WTC11 (cell line): ENCODE measurements around the gene SRSF2. TPM values are rescaled to one million over a fixed set of nuclear protein-coding genes. Genes with fewer than 3 reads are reported as not detected.

Experiments used
- ATAC-seq: fragments of 200-7000 bp; cut with Tn5 transposase; 2 replicates; pipeline ENCODE4 v1.10.0; 2021; ENCODE audit warnings: mild to moderate bottlenecking, moderate library complexity
- CTCF ChIA-PET: fragments of 300-600 bp; sonication (Branson Sonifier 250); formaldehyde crosslinking; loops from one replicate; lab custom pipeline; 2021; ENCODE audit warnings: antibody characterized with exemption; lab: Charles Lee
- POLR2A ChIA-PET: fragments of 350-600 bp; sonication (Branson Sonifier 250); formaldehyde crosslinking; loops from one replicate; lab custom pipeline; 2021; ENCODE audit warnings: antibody characterized with exemption; lab: Charles Lee
- DNase-seq: peaks from one replicate; pipeline ENCODE4 v3.0.0; 2021; ENCODE audit warnings: low spot score
- H3K27ac Mint-ChIP-seq: 2 replicates; pipeline ENCODE4 v1.8.0; 2021; ENCODE audit warnings: mixed read lengths
- H3K27me3 Mint-ChIP-seq: 2 replicates; pipeline ENCODE4 v1.8.0; 2021; ENCODE audit warnings: low read depth, mild to moderate bottlenecking, moderate library complexity, mixed read lengths
- H3K36me3 Mint-ChIP-seq: 2 replicates; pipeline ENCODE4 v1.8.0; 2021; ENCODE audit warnings: mixed read lengths
- H3K4me1 Mint-ChIP-seq: 2 replicates; pipeline ENCODE4 v1.8.0; 2022; ENCODE audit warnings: mixed read lengths
- H3K4me3 Mint-ChIP-seq: 2 replicates; pipeline ENCODE4 v1.8.0; 2021; ENCODE audit warnings: mild to moderate bottlenecking, moderate library complexity, mixed read lengths
- H3K9me3 Mint-ChIP-seq: 2 replicates; pipeline ENCODE4 v1.8.0; 2021; ENCODE audit warnings: mixed read lengths
- CREB1 ChIP-seq: sonication (generic); formaldehyde crosslinking; IDR thresholded peaks from 2 replicates; pipeline ENCODE4 v1.8.0; 2023; ENCODE audit warnings: mild to moderate bottlenecking, missing genetic modification reagents
- FOXP1 ChIP-seq: sonication (generic); formaldehyde crosslinking; IDR thresholded peaks from 2 replicates; pipeline ENCODE4 v1.8.0; 2022; ENCODE audit warnings: missing genetic modification reagents, mild to moderate bottlenecking, moderate library complexity, borderline replicate concordance
- GRHL2 ChIP-seq: fragments of 250-450 bp; sonication (Bioruptor Pico); IDR thresholded peaks from 2 replicates; pipeline ENCODE4 v1.8.0; 2022; ENCODE audit warnings: mild to moderate bottlenecking, moderate library complexity; ENCODE audit not compliant: insufficient replicate concordance, severe bottlenecking
- JAZF1 ChIP-seq: fragments of 250-450 bp; sonication (Bioruptor Pico); IDR thresholded peaks from 2 replicates; pipeline ENCODE4 v1.9.0; 2021; ENCODE audit warnings: moderate library complexity, mild to moderate bottlenecking, inconsistent platforms
- MYBL2 ChIP-seq: sonication (generic); formaldehyde crosslinking; IDR thresholded peaks from 2 replicates; pipeline ENCODE4 v1.8.1; 2023; ENCODE audit warnings: mild to moderate bottlenecking, moderate library complexity, missing genetic modification reagents
- NFATC4 ChIP-seq: fragments of 250-450 bp; sonication (Bioruptor Pico); IDR thresholded peaks from 2 replicates; pipeline ENCODE4 v1.9.0; 2021; ENCODE audit warnings: mild to moderate bottlenecking
- NFE2L1 ChIP-seq: sonication (generic); formaldehyde crosslinking; IDR thresholded peaks from 2 replicates; pipeline ENCODE4 v1.8.1; 2023; ENCODE audit warnings: missing genetic modification reagents
- SOX15 ChIP-seq: fragments of 250-450 bp; sonication (Bioruptor Pico); IDR thresholded peaks from 2 replicates; pipeline ENCODE4 v1.9.0; 2021; ENCODE audit warnings: mild to moderate bottlenecking
- SP1 ChIP-seq: sonication (generic); formaldehyde crosslinking; conservative IDR thresholded peaks from 2 replicates; pipeline ENCODE4 v1.8.1; 2022; ENCODE audit warnings: missing genetic modification reagents
- ZNF121 ChIP-seq: sonication (generic); formaldehyde crosslinking; IDR thresholded peaks from 2 replicates; pipeline ENCODE4 v1.8.0; 2023; ENCODE audit warnings: missing genetic modification reagents
- ZNF317 ChIP-seq: sonication (generic); formaldehyde crosslinking; IDR thresholded peaks from 2 replicates; pipeline ENCODE4 v1.8.1; 2023; ENCODE audit warnings: low read depth, mild to moderate bottlenecking, moderate library complexity, missing genetic modification reagents, borderline replicate concordance
- total RNA-seq: library from RNA; stranded (reverse); gene quantifications from 3 replicates; pipeline ENCODE4 v1.2.3, GENCODE V29; 2021
- TF ChIP-seq, protein P1 (sequence below): sonication (generic); formaldehyde crosslinking; conservative IDR thresholded peaks from 2 replicates; pipeline ENCODE4 v1.8.1; 2022; ENCODE audit warnings: mild to moderate bottlenecking, missing genetic modification reagents
- TF ChIP-seq, protein P2 (sequence below): sonication (generic); formaldehyde crosslinking; IDR thresholded peaks from 2 replicates; pipeline ENCODE4 v1.8.0; 2022; ENCODE audit warnings: mild to moderate bottlenecking, missing genetic modification reagents
- TF ChIP-seq, protein P3 (sequence below): fragments of 250-450 bp; sonication (Bioruptor Pico); conservative IDR thresholded peaks from 2 replicates; pipeline ENCODE4 v1.9.0; 2021; ENCODE audit warnings: mild to moderate bottlenecking
- TF ChIP-seq, protein P4 (sequence below): sonication (generic); formaldehyde crosslinking; IDR thresholded peaks from 2 replicates; pipeline ENCODE4 v1.8.1; 2023; ENCODE audit warnings: mild to moderate bottlenecking, moderate library complexity, missing genetic modification reagents
- TF ChIP-seq, protein P5 (sequence below): sonication (generic); formaldehyde crosslinking; IDR thresholded peaks from 2 replicates; pipeline ENCODE4 v1.8.1; 2022; ENCODE audit warnings: mild to moderate bottlenecking, missing genetic modification reagents, moderate library complexity, borderline replicate concordance
- TF ChIP-seq, protein P6 (sequence below): fragments of 250-450 bp; sonication (Bioruptor Pico); IDR thresholded peaks from 2 replicates; pipeline ENCODE4 v2.1.2; 2022; ENCODE audit warnings: mild to moderate bottlenecking, moderate library complexity
- TF ChIP-seq, protein P7 (sequence below): sonication (generic); formaldehyde crosslinking; IDR thresholded peaks from 2 replicates; pipeline ENCODE4 v1.8.1; 2022; ENCODE audit warnings: low read depth, mild to moderate bottlenecking, moderate library complexity, missing genetic modification reagents, borderline replicate concordance

SRSF2 gene
- total RNA-seq, 1 experiment from 2014 or later, result 355 TPM

DNA sequence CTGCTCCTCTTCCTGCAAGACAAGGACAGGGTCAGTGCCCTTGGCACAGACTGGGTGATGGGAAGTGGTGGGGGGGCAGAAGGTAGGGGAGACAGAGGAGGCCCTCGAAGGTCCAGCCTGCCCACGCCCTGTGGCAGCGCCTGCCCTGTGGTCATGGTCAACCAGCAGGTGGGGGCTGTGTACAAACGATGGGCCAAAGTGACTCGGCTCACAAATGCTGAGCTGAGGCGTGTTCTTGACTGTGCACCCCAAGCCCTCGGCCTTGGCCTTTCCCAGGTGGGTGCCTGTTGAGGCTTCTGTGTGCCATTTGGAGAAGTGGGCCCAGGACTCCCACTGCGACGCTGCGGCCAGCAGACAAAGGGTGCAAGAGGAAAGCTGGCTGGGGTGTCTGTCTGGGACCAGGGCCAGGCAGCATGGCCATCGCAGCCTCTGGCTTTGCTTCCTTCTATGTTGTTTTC lies 48.9 kb downstream of the SRSF2 start:
- no peaks in the 10 kb centered on the region for H3K9me3 Mint-ChIP-seq
- H3K36me3 Mint-ChIP-seq, result no peaks in the 10 kb centered on the region
- H3K4me1 Mint-ChIP-seq, result peaks cover 18% of the 10 kb centered on the region
- peak overlapping the region; percentile 23 for H3K27ac Mint-ChIP-seq
- ATAC-seq (no peak), DNase-seq (no peak)
- POLR2A ChIA-PET, result no interaction called here
- CTCF ChIA-PET, result interaction anchor here (0.5 to 1.4 kb wide), 11 partner anchors 9 to 950 kb away, joined by 3 to 8 read pairs (median 4); no protein-coding TSS in a partner anchor
- no peaks in the 10 kb centered on the region for H3K27me3 Mint-ChIP-seq
- TF ChIP-seq ZNF121 (CRISPR knock-in tag) (no peak), CREB1 (CRISPR knock-in tag) (no peak)
- TF ChIP-seq, protein P1, sequence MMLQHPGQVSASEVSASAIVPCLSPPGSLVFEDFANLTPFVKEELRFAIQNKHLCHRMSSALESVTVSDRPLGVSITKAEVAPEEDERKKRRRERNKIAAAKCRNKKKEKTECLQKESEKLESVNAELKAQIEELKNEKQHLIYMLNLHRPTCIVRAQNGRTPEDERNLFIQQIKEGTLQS, result no peak
- H3K4me3 Mint-ChIP-seq, result no peak overlapping the region

DNA sequence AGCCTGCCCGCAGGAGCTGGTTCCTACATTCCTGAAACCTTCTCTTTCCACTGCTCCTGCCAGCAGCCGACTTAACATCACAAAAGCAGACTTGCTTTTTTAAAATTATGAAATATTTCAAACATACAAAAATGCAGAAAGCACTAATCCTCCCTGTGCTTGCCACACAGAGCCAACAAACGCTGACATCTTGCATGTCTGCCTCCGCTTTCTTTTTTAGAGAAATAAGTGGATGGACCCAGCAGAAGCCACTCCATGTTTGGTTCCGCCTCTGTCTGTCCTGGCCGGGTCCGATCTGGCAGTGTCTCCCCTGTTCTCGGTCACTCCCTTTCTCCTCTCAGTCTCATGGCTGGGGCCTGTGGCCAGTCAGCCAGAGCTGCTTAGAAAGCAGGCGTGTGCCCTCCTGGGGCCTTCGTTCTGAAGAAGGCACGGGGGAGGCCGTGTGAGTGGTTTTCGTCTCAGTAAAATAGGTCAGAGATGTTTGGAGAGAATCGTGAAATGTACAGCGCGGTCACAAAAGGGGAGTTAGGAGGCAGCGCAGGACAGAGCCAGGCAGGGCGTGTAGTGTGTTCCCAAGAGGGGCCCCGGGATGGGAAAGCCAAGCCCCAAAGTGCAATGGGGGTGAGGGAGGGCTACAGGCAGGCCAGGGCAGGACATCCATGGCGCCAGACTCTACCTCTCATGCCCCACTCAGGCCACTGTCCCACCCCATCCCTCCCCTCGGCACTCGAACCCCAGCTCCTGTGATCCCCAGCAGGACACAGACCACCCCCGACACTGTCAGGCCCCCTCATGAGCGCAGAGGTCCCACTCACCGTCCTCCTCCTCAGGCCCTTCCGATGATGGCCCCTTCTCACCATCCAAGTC lies 49.6 kb downstream of the SRSF2 start:
- no peak overlapping the region for H3K4me3 Mint-ChIP-seq
- peaks cover 16% of the 10 kb centered on the region for H3K4me1 Mint-ChIP-seq
- peak overlapping the region; percentile 89 for H3K27ac Mint-ChIP-seq
- no peaks in the 10 kb centered on the region for H3K27me3 Mint-ChIP-seq
- TF ChIP-seq GRHL2 (no peak), NFE2L1 (no peak), JAZF1 (CRISPR knock-in tag) (no peak), MYBL2 (CRISPR knock-in tag) (no peak), SOX15 (CRISPR knock-in tag) (no peak), FOXP1 (no peak), SP1 (CRISPR knock-in tag) (no peak)
- TF ChIP-seq, protein P2, sequence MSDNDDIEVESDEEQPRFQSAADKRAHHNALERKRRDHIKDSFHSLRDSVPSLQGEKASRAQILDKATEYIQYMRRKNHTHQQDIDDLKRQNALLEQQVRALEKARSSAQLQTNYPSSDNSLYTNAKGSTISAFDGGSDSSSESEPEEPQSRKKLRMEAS (CRISPR knock-in tag), result no peak
- TF ChIP-seq, protein P3, sequence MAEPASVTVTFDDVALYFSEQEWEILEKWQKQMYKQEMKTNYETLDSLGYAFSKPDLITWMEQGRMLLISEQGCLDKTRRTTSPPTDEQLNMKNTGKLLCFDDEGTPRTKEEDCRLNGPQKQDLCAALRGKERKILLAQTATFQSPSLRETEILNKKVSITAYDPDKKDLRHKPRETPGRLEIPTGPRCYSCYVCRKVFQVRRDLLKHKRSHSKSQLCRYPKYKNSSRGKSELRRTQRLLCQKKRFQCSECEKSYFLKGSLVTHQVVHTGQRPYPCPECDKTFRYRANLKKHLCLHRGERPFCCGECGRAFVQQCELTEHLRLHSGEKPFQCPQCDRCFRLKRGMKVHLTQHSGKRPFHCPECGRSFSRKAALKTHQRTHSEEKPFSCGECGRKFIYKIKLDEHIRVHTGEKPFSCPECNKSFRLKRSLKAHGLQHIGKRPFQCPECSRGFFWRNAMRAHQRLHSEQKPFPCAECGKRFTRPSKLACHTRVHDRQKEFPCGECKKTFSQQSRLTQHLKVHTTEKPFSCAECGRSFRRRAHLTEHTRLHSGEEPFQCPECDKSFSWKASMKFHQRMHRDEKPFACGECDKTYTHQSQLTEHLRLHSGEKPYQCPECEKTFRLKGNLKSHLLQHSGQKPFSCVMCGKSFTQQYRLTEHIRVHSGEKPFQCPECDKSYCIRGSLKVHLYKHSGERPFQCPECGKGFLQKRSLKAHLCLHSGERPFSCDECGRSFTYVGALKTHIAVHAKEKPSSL, result no peak
- TF ChIP-seq, protein P4, sequence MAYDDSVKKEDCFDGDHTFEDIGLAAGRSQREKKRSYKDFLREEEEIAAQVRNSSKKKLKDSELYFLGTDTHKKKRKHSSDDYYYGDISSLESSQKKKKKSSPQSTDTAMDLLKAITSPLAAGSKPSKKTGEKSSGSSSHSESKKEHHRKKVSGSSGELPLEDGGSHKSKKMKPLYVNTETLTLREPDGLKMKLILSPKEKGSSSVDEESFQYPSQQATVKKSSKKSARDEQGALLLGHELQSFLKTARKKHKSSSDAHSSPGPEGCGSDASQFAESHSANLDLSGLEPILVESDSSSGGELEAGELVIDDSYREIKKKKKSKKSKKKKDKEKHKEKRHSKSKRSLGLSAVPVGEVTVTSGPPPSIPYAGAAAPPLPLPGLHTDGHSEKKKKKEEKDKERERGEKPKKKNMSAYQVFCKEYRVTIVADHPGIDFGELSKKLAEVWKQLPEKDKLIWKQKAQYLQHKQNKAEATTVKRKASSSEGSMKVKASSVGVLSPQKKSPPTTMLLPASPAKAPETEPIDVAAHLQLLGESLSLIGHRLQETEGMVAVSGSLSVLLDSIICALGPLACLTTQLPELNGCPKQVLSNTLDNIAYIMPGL (CRISPR knock-in tag), result no peak
- TF ChIP-seq, protein P5, sequence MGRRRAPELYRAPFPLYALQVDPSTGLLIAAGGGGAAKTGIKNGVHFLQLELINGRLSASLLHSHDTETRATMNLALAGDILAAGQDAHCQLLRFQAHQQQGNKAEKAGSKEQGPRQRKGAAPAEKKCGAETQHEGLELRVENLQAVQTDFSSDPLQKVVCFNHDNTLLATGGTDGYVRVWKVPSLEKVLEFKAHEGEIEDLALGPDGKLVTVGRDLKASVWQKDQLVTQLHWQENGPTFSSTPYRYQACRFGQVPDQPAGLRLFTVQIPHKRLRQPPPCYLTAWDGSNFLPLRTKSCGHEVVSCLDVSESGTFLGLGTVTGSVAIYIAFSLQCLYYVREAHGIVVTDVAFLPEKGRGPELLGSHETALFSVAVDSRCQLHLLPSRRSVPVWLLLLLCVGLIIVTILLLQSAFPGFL (CRISPR knock-in tag), result no peak
- CTCF ChIA-PET, result interaction anchor here (0.5 to 1.1 kb wide), 7 partner anchors 21 to 949 kb away, joined by 3 to 8 read pairs (median 3); no protein-coding TSS in a partner anchor
- DNase-seq, result no peak
- no peaks in the 10 kb centered on the region for H3K36me3 Mint-ChIP-seq
- H3K9me3 Mint-ChIP-seq, result no peaks in the 10 kb centered on the region
- POLR2A ChIA-PET, result no interaction called here
- no peak for ATAC-seq

DNA sequence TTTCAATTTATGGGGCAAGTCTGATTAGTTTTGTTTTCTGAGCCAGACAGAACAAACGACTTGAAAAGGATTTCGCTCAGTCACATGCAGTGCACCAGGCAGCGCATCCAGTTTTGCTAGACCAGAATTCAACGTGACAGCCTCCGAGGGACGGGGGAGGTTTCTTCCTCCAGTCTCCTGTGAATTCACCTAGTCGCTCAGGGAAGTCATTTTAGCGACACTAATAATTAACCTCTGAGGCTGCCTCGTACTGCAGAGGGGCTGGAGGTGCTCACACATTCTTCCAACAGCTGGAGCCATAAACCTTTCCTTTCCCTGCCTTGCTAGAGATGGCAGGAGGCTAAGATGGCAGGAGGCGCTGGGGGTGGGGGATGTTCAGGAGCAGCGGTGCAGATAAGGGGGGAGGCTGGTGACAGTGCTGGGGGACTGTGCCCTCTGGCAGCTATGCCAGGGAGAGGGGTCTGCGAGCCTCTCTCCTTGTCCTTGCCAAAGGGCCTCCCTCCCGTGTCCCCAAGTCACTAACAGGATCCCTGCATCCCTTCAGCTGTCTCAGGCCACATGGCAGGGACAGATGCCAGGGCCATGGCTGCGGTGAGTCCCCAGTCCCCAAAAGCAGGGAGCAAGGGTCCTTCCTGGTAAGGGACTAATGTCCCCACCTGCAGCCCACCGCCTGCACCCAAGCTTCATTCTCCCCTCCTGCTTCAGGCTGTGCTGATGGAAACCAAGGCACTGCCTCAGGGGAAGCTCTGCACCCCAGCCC lies 50.4 kb downstream of the SRSF2 start:
- no peak overlapping the region for H3K27ac Mint-ChIP-seq
- no peak for DNase-seq
- H3K36me3 Mint-ChIP-seq, result no peaks in the 10 kb centered on the region
- H3K27me3 Mint-ChIP-seq, result no peaks in the 10 kb centered on the region
- peaks cover 16% of the 10 kb centered on the region for H3K4me1 Mint-ChIP-seq
- ChIA-PET CTCF (interaction anchor here (0.6 to 1.1 kb wide), 4 partner anchors 21 to 97 kb away, joined by 3 to 8 read pairs (median 3); no protein-coding TSS in a partner anchor), POLR2A (no interaction called here)
- no peak for ATAC-seq
- H3K4me3 Mint-ChIP-seq, result no peak overlapping the region
- H3K9me3 Mint-ChIP-seq, result no peaks in the 10 kb centered on the region
- TF ChIP-seq, protein P6, sequence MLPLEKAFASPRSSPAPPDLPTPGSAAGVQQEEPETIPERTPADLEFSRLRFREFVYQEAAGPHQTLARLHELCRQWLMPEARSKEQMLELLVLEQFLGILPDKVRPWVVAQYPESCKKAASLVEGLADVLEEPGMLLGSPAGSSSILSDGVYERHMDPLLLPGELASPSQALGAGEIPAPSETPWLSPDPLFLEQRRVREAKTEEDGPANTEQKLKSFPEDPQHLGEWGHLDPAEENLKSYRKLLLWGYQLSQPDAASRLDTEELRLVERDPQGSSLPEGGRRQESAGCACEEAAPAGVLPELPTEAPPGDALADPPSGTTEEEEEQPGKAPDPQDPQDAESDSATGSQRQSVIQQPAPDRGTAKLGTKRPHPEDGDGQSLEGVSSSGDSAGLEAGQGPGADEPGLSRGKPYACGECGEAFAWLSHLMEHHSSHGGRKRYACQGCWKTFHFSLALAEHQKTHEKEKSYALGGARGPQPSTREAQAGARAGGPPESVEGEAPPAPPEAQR, result no peak
- TF ChIP-seq ZNF317 (no peak), NFATC4 (no peak)
- TF ChIP-seq, protein P4 (CRISPR knock-in tag), result no peak
- TF ChIP-seq, protein P7, sequence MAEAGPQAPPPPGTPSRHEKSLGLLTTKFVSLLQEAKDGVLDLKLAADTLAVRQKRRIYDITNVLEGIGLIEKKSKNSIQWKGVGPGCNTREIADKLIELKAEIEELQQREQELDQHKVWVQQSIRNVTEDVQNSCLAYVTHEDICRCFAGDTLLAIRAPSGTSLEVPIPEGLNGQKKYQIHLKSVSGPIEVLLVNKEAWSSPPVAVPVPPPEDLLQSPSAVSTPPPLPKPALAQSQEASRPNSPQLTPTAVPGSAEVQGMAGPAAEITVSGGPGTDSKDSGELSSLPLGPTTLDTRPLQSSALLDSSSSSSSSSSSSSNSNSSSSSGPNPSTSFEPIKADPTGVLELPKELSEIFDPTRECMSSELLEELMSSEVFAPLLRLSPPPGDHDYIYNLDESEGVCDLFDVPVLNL, result no peak
